B cell (primary cell): ENCODE results near the gene SZT2. TPM values are rescaled to one million over a fixed set of nuclear protein-coding genes. Genes with fewer than 3 reads are reported as not detected.

Experiments
- ATAC-seq: fragments of 200-7000 bp; cut with Tn5 transposase; one replicate; pipeline ENCODE4 v1.10.0; 2021; ENCODE audit warnings: low read depth, mild to moderate bottlenecking, moderate number of reproducible peaks, moderate library complexity
- CTCF ChIA-PET: fragments of 350-600 bp; sonication (Branson Sonifier 250); formaldehyde crosslinking; loops from one replicate; lab custom pipeline; 2021; ENCODE audit warnings: antibody characterized with exemption, inconsistent platforms; lab: Charles Lee
- POLR2A ChIA-PET: fragments of 350-600 bp; sonication (Branson Sonifier 250); formaldehyde crosslinking; loops from one replicate; lab custom pipeline; 2021; ENCODE audit warnings: antibody characterized with exemption; lab: Charles Lee
- DNase-seq: peaks from one replicate; pipeline ENCODE4 v3.0.0; 2013
- H2AFZ ChIP-seq: 2 replicates; pipeline ENCODE4 v1.6.1; 2012; ENCODE audit warnings: mild to moderate bottlenecking, low read depth, low read length; ENCODE audit not compliant: insufficient read depth, poor library complexity, severe bottlenecking
- H3K27ac ChIP-seq, 2 donors: 1 replicate in 1 of 2; 2 replicates in 1 of 2; pipeline ENCODE4 v1.5.1; 2012 to 2013; ENCODE audit warnings: low read length in 2 of 2, mild to moderate bottlenecking in 2 of 2, moderate library complexity in 1 of 2
- H3K27me3 ChIP-seq, 4 experiments: fragments of 200-600 bp in 1 of 4; sonication (generic) in 1 of 4; replicated peaks in 1 of 4; 1 replicate in 2 of 4; 2 replicates in 2 of 4; pipeline versions ENCODE4 v1.6.1 to v1.7.0; 2013 to 2016; ENCODE audit warnings: low read length in 3 of 4, mild to moderate bottlenecking in 2 of 4, mixed read lengths in 1 of 4, moderate library complexity in 1 of 4; ENCODE audit not compliant: insufficient read depth in 4 of 4, control insufficient read depth in 3 of 4; ENCODE audit errors: control extremely low read depth in 1 of 4
- H3K36me3 ChIP-seq, 2 experiments: replicated peaks in 1 of 2; 1 replicate in 1 of 2; 2 replicates in 1 of 2; pipeline versions ENCODE4 v1.6.1 to v1.7.1; 2013; ENCODE audit warnings: low read length in 1 of 2; ENCODE audit not compliant: insufficient read depth in 2 of 2, control insufficient read depth in 1 of 2; ENCODE audit errors: control extremely low read depth in 1 of 2, extremely low read depth in 1 of 2
- H3K4me1 ChIP-seq, 2 donors: fragments of 200-600 bp in 1 of 2; sonication (generic) in 1 of 2; 1 replicate in 1 of 2; 2 replicates in 1 of 2; pipeline versions ENCODE4 v1.5.1 to v1.6.1; 2013 to 2017; ENCODE audit warnings: low read length in 2 of 2; ENCODE audit not compliant: control insufficient read depth in 2 of 2, insufficient read depth in 2 of 2
- H3K4me2 ChIP-seq: replicated peaks from 2 replicates; pipeline ENCODE3; 2012; ENCODE audit warnings: mild to moderate bottlenecking, low read depth, low read length; ENCODE audit not compliant: poor library complexity, severe bottlenecking
- H3K4me3 ChIP-seq, 5 experiments: fragments of 200-600 bp in 1 of 5; sonication (generic) in 1 of 5; 1 replicate in 3 of 5; 2 replicates in 2 of 5; pipeline versions ENCODE4 v1.5.1 to v1.7.0; 2011 to 2016; ENCODE audit warnings: low read length in 4 of 5, mild to moderate bottlenecking in 4 of 5, low read depth in 2 of 5, control low read depth in 1 of 5, moderate library complexity in 1 of 5; ENCODE audit not compliant: insufficient read depth in 1 of 5; ENCODE audit errors: control extremely low read depth in 1 of 5, extremely low read depth in 1 of 5
- H3K79me2 ChIP-seq: fragments of 200-600 bp; sonication (generic); one replicate; pipeline ENCODE4 v1.6.0; 2016; ENCODE audit warnings: low read length; ENCODE audit not compliant: control insufficient read depth, insufficient read depth
- H3K9ac ChIP-seq: fragments of 200-600 bp; sonication (generic); 2 replicates; pipeline ENCODE4 v1.6.1; 2017; ENCODE audit warnings: mild to moderate bottlenecking, low read length, moderate library complexity
- H3K9me3 ChIP-seq, 3 donors: one replicate each; pipeline versions ENCODE4 v1.6.1 to v1.7.1; 2013; ENCODE audit warnings: low read length in 2 of 3; ENCODE audit not compliant: control insufficient read depth in 2 of 3, insufficient read depth in 1 of 3; ENCODE audit errors: control extremely low read depth in 1 of 3
- H4K20me1 ChIP-seq: 2 replicates; pipeline ENCODE4 v1.6.0; 2012; ENCODE audit warnings: mild to moderate bottlenecking, low read length; ENCODE audit not compliant: insufficient read depth, control insufficient read depth, poor library complexity, severe bottlenecking
- H3K27ac Mint-ChIP-seq: one replicate; pipeline ENCODE4 v1.8.0; 2021; ENCODE audit warnings: mixed read lengths
- H3K27me3 Mint-ChIP-seq: one replicate; pipeline ENCODE4 v1.8.0; 2021; ENCODE audit warnings: mixed read lengths
- H3K4me1 Mint-ChIP-seq: one replicate; pipeline ENCODE4 v1.8.0; 2021; ENCODE audit warnings: mixed read lengths
- H3K4me3 Mint-ChIP-seq: one replicate; pipeline ENCODE4 v1.8.0; 2021; ENCODE audit warnings: mixed read lengths
- H3K9me3 Mint-ChIP-seq: one replicate; pipeline ENCODE4 v1.8.0; 2022; ENCODE audit warnings: mixed read lengths; ENCODE audit not compliant: insufficient read depth
- CTCF ChIP-seq: fragments of 200-600 bp; IDR thresholded peaks from one replicate; pipeline ENCODE4 v1.8.0; 2022; ENCODE audit warnings: antibody characterized with exemption, mild to moderate bottlenecking
- EZH2 ChIP-seq: IDR thresholded peaks from 2 replicates; pipeline ENCODE4 v1.6.1; 2012; ENCODE audit warnings: borderline replicate concordance, low read depth, mild to moderate bottlenecking, moderate library complexity, low read length; ENCODE audit not compliant: insufficient read depth, poor library complexity, severe bottlenecking
- WGBS: methylation state at CpG from one replicate; pipeline ENCODE4 v1.1.5; 2013; ENCODE audit warnings: missing lambda C conversion rate; ENCODE audit not compliant: insufficient coverage; 5-methylcytosine and 5-hydroxymethylcytosine counted together
- intact Hi-C: fragments of 100-400 bp; cut with micrococcal nuclease; formaldehyde crosslinking; loops from one replicate; pipeline ENCODE4 v1.10.0; 2022
- polyA plus RNA-seq: library from polyadenylated mRNA; depleted of rRNA; stranded (reverse); fragments of >200 nt; gene quantifications from 2 replicates; pipeline ENCODE4 v1.2.3, GENCODE V29; 2012
- total RNA-seq, 2 donors: library from RNA; stranded (reverse); fragments of 120-200 nt in 1 of 2; gene quantifications; 1 replicate in 1 of 2; 2 replicates in 1 of 2; pipeline versions ENCODE4 v1.2.3 to v1.2.4, GENCODE V29; 2013 to 2022

Gene SZT2
- total and polyA plus RNA-seq, 2 donors (not counting 1 experiment from before 2014, with no cell fraction given), result 41.4 to 197 TPM

- H3K4me1 ChIP-seq, result no peaks in the 10 kb centered on the region
- no peak overlapping the region for H3K27ac Mint-ChIP-seq
- no peak overlapping the region for H3K4me2 ChIP-seq
- no peaks in the 10 kb centered on the region for H4K20me1 ChIP-seq
- H3K4me3 Mint-ChIP-seq, result no peak overlapping the region
- no CpG with 5 or more reads among the region's 1 CpG for WGBS
- CTCF ChIA-PET, result interaction anchor here (0.7 kb wide), 1 partner anchor 557 kb away, joined by 4 read pairs; no protein-coding TSS in a partner anchor
- DNase-seq (no peak), ATAC-seq (no peak)
- H3K9me3 ChIP-seq, result peaks cover 4 to 38% (median 19%) of the 10 kb centered on the region in 3 donors
- H3K27ac ChIP-seq, result no peak overlapping the region
- TF ChIP-seq EZH2 (no peak), CTCF (no peak)
- no peak overlapping the region for H3K4me3 ChIP-seq
- no peaks in the 10 kb centered on the region for H3K4me1 Mint-ChIP-seq
- peaks cover 13% of the 10 kb centered on the region for H3K9me3 Mint-ChIP-seq
- no peaks in the 10 kb centered on the region for H3K79me2 ChIP-seq
- POLR2A ChIA-PET, result no interaction called here
- no peak overlapping the region for H3K9ac ChIP-seq
- H3K27me3 Mint-ChIP-seq, result peaks cover 20% of the 10 kb centered on the region
- H3K27me3 ChIP-seq, result peaks cover 0 to 10% (median 2%) of the 10 kb centered on the region in 4 experiments
- no peak overlapping the region for H2AFZ ChIP-seq
- no peaks in the 10 kb centered on the region for H3K36me3 ChIP-seq
- intact Hi-C loops, result no loop called here
Observed at GRCh38 chr1:43491061-43491460, 101.4 kb downstream of the SZT2 start.

GRCh38 chr1:43492826-43493225, 103.1 kb downstream of the SZT2 start:
- ATAC-seq, result no peak
- Histone ChIP-seq H3K4me1 (no peaks in the 10 kb centered on the region), H3K27ac (no peak overlapping the region), H3K4me2 (no peak overlapping the region), H2AFZ (no peak overlapping the region), H3K9me3 (peaks cover 4 to 31% (median 14%) of the 10 kb centered on the region in 3 donors), H3K79me2 (no peaks in the 10 kb centered on the region), H3K27me3 (peaks cover 0 to 10% (median 2%) of the 10 kb centered on the region in 4 experiments), H3K36me3 (no peaks in the 10 kb centered on the region), H4K20me1 (no peaks in the 10 kb centered on the region), H3K4me3 (no peak overlapping the region), H3K9ac (no peak overlapping the region)
- intact Hi-C loops, result no loop called here
- Mint-ChIP-seq H3K4me1 (no peaks in the 10 kb centered on the region), H3K4me3 (no peak overlapping the region), H3K9me3 (peaks cover 11% of the 10 kb centered on the region), H3K27ac (no peak overlapping the region), H3K27me3 (peaks cover 23% of the 10 kb centered on the region)
- ChIA-PET CTCF (no interaction called here), POLR2A (no interaction called here)
- WGBS, result 100% methylated on average over 1 of the region's 2 CpGs
- no peak for DNase-seq
- no peak for TF ChIP-seq CTCF
- TF ChIP-seq EZH2, result no peak
